Left kidney (tissue), 2 donors: ENCODE measurements around the gene NEAT1. TPM values are rescaled to one million over a fixed set of nuclear protein-coding genes. Genes with fewer than 3 reads are reported as not detected.
"Not testable (repeated sequence)": the region's sequence is repeated elsewhere in the genome, so short reads cannot be mapped to it uniquely, and the experiment has no call there.

Experiments
- DNase-seq: peaks from one replicate; pipeline ENCODE4 v3.0.0-alpha.2; 2013
- polyA plus RNA-seq: library from polyadenylated mRNA; unstranded; fragments of 120-200 nt; gene quantifications from one replicate; pipeline ENCODE4 v1.2.1, GENCODE V29; 2013; ENCODE audit not compliant: insufficient read length

The NEAT1 gene
- polyA plus RNA-seq, 1 donor, result 265 TPM

DNA sequence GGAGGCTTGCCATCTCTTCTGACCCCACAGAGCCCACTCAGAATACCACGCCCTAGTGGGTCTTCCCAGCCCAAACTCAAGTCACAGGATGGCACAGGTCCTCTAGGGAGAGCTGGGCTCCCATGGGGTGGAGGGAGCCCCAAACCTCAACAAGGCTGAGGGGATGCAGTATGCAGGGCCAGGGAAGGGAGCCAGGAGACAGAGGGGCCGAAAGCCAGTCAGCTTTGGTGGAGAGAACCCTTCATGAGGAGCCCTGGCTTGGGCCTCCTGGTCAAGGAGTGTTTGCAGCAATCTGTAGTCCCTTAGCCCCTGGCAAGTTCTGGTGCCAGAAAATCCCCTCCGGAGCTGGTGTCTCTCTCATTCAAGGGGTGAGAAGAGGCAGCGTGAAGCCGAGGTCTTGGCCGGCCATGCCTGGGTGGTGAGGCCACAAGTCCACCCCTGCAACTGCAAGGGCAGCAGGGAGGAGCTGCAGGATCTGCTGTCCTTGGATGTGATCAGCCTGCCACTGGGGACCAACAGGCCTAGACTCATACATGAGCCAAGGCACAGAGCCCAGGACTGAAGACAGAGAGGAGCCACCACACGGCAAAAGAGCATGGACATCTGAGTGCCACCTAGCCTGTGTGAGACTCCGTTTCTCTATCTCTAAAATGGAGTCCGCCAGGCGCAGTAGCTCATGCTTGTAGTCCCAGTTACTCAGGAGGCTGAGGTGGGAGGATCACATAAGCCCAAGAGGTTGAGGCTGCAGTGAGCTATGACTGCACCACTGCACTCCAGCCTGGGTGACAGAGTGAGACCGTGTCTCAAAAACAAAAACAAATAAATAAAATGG is 24.1 kb downstream of the NEAT1 start:
- DNase-seq, result no peak

DNA sequence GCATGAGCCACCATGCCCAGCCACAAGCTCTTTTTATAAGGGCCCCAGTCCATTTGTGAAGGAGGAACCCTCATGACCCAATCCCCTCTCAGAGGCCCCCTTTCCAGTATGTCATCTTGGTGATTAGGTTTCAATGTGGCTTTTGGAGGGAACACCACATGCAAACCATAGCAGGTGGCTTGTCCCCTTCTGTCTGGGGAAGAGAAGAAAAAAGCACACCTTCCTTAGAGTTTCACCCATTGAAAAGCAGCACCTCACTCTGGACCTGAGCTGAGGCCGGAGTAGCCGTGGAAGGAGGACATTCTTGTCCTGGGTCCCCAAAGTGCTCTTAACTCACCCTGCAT is 25.4 kb downstream of the NEAT1 start:
- DNase-seq, result no peak

DNA sequence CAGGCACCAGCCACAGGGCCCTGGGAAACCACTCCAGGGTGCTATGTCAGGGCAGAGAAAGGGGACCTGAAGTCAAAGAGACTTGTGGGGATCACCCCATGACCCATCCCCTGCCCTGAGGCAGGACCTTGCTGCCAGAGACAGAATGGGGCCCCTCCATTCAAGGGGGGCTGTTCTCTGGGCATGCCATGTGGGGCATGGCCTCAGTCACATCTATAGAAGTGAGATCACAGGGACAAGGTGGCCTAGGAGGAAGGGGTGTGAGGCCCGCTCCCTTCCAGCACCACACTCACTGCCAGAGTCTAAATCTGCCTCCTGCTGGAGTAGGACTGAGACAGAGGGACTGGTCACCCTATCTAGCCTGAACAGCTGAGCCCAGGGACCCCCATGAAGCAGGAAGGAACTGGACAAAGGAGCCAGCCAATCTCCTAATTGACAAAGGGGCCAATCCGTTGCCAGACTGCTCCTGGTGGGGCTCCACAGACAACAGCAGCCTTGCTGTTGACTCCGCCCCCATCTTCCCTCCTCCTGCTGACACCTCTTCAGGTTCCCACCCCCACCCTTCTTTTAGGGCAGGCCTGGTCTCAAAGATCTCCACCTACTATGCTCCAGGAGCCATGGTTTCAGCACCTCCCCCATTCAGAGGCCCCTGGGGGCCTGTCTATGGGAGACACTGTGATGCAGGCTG is 26.0 kb downstream of the NEAT1 start:
- DNase-seq, result no peak

DNA sequence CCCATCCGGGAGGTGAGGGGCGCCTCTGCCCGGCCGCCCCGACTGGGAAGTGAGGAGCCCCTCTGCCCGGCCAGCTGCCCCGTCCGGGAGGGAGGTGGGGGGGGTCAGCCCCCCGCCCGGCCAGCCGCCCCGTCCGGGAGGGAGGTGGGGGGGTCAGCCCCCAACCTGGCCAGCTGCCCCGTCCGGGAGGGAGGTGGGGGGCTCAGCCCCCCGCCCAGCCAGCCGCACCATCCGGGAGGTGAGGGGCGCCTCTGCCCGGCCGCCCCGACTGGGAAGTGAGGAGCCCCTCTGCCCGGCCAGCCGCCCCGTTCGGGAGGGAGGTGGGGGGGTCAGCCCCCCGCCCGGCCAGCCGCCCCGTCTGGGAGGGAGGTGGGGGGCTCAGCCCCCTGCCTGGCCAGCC is 28.7 kb downstream of the NEAT1 start:
- not testable (repeated sequence) for DNase-seq

DNA sequence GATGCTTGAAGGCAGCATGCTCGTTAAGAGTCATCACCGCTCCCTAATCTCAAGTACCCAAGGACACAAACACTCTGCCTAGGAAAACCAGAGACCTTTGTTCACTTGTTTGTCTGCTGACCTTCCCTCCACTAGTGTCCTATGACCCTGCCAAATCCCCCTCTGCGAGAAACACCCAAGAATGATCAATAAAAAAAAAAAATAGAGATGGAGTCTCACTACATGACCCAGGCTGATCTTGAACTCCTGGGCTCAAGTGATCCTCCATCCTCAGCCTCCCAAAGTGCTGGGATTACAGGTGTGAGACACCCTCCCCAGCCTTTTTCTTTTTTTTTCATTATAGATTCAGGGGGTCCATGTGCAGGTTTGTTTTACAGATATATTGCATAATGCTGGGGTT is 29.7 kb downstream of the NEAT1 start:
- DNase-seq, result not testable (repeated sequence)

DNA sequence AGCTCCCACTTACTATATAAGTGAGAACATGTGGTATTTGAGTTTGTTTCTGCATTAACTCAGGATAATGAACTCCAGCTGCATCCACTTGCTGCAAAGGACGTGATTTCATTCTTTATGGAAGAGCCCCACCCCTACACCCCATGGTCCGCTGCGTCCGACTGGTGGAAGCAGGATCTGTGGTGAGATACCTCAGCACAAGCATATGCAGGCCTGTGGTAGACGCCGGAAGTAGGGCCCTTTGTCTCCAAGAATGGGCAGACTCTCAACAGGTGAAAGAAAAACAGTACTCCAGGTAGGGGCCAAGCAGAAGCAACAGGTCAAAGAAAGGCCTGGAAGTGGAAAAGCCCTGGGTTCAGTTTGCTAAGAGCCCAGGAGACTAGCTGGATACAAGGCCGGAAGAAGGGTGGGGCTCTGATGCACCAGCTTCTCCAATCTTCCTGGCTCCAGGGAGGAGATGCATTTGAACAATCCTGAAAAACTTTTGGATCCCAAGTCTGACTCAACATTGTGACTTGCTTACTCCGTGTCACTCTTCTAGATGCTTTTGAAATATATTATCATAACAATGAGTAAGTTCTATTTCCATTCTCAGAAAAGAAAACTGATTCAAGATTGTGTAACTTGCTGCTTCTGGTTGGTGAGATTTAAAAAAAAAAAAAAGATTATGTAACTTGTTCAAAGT is 30.4 kb downstream of the NEAT1 start:
- no peak for DNase-seq

DNA sequence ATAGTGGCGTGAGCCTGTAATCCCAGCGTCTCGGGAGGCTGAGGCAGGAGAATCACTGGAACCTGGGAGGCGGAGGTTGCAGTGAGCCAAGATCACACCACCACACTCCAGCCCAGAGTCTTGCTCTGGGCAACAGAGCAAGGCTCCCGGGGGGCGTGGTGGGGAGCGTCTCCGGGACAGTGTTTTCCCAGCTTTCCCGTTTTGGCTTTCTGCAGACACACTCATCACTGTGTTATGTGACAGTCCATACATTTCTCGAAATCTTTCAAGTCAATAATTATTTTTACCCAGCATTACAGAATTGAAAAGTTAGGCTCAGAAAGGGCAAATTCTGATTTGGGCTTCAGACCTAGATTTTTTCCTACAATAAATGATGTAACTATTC is 31.7 kb downstream of the NEAT1 start:
- DNase-seq, result no peak

DNA sequence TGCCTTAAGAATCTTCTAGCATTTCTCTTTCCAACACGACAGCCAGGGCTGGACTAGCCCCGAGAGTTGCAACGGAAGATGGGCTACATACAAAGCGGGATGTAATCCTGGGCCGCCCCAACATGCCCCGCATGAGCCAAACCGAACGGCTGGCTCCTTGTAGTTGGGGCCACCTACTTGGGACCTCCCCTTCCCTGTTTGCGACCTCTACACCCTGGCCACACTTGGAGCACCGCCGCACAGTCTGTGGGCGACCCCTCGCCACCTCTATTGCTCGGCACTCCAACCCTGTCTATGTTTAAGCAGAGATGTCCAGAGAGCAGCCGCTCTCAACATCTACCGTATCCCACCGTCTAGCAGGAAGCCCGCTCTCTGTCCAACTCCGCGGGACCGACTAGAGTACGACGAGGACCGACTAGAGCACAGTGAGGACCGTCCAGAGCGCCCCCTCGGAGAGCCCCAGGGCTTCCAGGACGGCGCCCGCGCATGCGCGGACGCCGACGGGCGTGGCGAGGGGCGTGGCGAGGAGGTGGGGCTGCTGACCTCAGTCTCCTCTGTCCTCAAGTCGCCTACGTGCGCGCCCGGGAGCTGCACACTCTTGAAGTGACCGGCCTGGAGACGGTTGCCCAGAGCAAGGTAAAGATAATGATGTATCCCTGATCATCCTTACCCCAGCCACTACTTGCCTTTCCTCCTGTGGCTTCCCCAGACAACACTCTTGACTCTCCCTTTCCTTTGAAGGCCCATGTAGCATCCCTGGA is 32.3 kb downstream of the NEAT1 start:
- DNase-seq, result peak; percentile 87

DNA sequence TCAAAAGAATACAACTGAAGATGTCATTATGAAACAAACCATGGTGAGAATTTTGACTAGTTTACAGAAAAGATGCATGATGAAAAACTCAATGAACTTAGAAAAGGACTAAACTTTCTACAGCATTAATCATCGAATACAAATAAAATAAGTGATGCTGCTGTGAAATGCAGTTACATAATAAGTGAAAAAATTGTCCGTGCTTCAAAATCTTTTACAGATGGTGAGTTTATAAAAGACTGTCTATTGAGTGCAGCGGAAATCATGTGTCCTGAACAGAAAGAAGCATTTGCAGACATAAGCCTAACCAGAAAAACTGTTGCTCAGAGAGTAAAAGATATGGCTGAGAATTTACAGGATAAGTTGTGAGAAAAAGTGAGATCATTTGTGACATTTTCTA is 33.8 kb downstream of the NEAT1 start:
- DNase-seq, result no peak

DNA sequence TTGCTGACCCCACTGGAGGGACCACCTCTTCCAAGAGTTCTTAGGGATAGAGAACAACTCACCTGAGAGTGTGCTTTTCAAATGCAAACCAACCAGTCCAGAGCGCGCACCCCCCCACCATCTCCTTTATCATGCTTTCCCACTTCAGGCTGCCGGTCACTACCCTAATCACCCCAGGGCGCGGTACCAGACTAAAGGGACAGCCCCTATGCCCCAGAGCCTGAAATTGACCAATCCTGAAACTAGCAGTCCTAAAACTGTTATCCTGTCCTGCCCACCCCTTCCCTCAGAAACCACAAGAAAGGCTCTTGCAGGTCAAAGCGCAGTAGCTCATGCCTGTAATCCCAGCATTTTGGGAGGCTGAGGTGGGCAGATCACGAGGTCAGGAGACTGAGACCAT is 37.0 kb downstream of the NEAT1 start:
- DNase-seq, result no peak

DNA sequence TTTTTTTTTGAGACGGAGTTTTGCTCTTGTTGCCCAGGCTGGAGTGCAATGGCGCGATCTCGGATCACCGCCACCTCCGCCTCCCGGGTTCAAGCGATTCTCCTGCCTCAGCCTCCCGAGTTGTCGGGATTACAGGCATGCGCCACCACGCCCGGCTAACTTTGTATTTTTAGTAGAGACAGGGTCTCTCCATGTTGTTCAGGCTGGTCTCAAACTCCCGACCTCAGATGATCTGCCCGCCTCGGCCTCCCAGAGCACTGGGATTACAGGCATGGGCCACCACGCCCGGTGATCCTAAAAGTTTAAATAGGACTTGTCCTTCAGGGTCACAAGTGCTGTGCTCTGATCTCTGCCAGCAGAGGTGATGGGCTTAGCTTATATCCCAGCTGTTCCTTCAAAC is 42.9 kb downstream of the NEAT1 start:
- DNase-seq, result not testable (repeated sequence)

DNA sequence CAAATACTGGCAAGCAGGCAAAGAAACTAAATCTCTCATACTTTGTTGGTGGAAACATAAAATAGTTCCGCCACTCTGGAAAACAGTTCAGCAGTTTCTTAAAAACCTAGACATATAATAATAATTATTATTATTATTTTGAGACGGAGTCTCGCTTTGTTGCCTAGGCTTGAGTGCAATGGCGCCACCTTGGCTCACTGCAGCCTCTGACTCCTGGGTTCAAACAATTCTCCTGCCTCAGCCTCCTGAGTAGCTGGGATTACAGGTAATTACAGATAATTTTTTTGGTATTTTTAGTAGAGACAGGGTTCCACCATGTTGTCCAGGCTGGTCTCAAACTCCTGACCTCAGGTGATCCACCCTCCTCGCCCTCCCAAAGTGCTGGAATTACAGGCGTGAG is 44.7 kb downstream of the NEAT1 start:
- DNase-seq, result not testable (repeated sequence)

DNA sequence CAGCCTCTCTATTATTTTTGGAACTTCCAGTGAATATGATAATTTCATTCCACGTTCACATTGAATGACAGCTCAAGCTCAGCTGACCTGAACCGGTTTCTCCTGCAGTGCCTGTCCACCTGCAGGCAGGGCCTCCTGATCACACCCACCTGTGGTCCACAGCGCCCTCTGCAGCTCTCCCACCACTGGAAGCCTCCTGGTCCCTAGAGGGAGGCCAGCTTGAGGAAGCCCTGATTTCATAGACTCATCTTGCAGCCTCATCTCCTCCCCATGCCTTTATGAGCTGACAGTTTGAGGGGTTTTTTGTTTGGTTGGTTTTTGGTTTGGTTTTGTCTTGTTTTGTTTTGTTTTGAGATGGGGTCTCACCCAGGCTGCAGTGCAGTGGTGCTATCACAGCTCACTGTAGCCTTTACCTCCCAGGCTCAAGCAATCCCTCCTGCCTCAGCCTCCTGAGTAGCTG is 46.3 kb downstream of the NEAT1 start:
- DNase-seq, result no peak

DNA sequence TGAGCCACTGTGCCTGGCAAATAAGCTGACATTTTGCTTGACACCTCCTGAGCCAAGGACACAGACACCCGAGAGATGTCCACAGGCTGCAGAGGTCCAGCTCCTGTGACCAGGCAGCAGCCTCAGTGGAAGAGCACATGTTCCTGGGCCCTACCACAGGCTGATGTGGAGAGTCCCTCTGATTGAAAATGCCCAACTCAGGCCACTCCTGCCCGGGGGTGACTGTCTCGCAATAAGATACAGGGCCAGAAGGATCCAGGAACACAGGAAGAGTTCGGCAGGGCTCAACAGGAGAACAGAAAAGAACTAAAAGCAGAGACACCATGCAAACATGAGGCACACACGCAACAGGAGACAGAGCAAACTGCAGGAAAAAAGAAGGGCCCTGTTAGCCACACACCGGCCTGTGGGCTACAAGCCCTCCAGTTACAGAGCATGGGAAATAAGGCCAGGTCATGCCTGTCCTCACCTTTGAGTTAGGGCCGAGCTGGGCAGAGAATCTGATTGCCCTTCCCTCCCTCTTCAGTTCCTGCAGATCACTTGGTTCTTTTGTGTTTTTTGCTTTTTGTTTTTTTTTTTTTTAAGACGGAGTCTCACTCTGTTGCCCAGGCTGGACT is 47.9 kb downstream of the NEAT1 start:
- DNase-seq, result no peak

DNA sequence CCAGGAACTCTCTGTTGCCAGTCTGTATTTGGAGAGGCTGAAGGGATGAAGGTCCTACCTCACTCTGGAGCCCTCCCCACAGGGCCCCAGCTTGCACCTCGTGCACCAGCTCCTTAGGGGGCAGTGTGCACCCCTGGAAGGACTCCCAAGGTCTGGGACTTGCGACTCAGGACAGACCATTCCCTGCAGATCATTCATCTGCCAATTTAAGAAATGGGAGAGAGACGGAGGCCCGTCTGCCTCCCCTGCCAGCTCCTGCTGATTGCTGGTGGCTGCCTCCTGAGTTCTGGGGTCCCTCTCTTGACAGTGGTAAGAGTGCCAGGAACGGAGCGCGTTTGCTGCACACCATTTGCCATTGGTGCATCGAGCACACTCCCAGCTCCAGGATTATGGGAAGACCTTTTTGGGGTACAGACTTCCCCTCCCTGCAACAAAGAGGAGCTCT is 48.9 kb downstream of the NEAT1 start:
- DNase-seq, result no peak

DNA sequence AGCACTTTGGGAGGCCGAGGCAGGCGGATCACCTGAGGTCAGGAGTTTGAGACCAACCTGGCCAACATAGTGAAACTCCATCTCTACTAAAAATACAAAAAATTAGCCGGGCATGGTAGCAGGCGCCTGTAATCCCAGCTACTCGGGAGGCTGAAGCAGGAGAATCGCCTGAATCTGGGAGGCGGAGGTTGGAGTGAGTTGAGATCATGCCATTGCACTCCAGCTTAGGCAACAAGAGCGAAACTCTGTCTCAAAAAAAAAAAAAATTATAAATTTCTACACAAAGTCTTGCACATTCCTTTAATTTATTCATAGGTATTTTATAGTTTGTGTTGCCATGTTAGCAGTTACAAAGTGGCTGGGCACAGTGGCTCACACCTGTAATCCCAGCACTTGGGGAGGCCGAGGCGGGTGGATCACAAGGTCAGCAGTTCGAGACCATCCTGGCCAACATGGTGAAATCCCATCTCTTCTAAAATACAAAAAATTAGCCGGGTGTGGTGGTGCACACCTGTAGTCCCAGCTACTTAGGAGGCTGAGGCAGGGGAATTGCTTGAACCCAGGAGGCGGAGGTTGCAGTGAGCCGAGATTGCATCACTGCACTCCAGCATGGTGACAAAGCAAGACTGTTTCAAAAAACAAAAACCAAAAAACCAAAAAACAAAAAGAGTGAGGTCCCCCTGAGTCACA is 50.1 kb downstream of the NEAT1 start:
- not testable (repeated sequence) for DNase-seq

DNA sequence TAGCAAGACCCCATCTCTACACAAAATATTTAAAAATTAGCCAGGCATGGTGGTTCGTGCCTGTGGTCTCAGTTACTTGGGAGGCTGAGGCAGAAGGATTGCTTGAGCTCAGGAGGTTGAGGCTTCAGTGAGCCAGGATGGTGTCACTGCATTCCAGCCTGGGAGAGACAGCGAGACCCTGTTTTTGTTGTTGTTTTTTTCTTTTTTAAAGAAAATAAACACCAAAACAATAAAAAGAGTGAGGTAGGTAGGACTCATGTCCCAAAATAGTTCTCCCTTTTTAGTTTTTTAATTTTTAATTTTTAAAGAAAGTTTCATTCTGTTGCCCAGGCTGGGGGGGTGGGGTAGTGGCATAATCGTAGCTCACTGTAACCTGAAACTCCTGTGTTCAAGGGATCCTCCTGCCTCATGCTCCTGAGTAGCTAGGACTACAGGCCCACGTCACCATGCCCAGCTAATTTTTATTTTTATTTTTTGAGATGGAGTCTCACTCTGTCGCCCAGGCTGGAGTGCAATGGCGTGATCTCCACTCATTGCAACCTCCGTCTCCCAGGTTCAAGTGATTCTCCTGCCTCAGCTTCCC is 50.8 kb downstream of the NEAT1 start:
- no peak for DNase-seq

DNA sequence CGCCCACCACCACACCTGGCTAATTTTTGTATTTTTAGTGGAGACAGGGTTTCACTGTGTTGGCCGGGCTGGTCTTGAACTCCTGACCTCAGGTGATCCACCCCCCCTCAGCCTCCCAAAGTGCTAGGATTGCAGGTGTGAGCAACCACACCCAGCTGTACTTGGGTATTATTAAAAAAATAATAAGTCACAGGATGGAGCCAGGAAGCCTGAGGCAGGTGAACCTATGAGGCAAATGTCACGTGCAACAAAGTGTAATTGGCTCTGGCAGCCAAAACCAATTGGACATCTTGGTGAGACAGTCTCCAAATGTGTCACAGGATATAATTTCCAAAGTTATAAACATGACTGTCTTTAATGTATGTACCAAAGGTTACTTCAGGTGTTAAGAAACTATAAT is 52.3 kb downstream of the NEAT1 start:
- no peak for DNase-seq

DNA sequence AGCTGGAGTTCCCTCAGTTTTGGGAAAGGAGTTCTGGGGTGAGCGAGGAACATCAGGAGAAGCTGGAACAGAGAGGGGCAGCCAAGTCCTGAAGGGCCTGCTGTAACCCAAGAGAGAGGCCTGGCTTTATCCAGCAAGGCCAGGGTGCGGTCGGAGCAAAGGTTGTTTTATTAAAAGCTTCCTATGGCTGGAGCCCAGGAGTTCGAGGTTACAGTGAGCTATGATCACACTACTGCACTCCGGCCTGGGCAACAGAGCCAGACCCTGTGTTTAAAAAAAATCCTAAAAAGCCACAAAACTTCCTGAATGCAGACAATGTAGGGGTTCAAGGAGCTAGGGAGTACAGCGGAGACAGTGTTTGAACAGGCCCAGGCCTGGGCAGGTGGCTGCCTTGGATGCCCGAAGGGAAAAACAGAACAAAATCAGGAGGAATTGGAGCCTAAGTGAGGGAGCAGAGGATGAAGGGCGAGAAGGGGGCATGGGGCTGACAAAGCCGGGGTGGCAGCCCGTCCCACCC is 54.1 kb downstream of the NEAT1 start:
- DNase-seq, result no peak

DNA sequence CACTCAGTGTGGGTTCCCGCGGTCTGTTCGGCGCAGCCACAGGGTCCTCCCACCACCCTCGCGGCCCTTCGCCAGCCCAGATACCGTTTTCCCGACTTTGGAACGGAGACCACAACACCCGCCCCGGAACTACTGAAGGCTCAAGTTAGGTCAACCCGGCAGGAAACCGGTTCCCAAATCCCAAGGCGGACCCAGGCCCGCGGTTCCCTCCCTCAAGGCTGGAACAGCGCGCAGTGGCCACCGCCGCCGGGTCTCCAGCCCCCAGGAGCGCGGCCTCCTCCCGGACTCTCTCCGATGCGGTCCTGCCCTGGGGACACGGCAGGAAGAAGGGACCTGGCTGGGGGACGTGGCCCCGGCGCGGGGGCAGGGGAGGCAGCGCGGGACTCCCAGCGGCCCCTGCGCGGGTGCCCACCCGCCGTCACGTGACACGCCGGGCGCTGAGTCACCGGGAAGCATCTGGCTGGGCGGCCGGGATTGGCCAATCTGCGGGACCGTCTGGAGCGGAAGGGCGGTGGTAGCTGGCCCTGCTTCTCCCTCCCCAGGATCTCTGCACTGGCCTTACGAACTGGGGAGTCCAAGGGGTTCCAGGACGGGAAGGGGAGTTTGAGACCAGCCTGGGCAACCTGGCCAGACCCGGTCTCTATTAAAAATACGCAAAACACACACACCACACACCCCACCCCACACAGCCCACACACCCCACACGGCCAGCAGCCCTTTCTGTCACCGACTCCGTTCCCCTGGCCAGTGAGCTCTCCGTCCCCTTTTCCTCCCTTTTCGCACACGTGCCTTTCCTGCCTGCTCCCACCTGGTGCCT is 54.8 kb downstream of the NEAT1 start:
- peak; percentile 94 for DNase-seq
